A673 (cell line): ENCODE data around the gene TMEM229A. TPM values are rescaled to one million over a fixed set of nuclear protein-coding genes. Genes with fewer than 3 reads are reported as not detected.
"Not testable (repeated sequence)": the region's sequence is repeated elsewhere in the genome, so short reads cannot be mapped to it uniquely, and the experiment has no call there.

Source experiments
- BruUV-seq: library from RNA; stranded (reverse); fragments of 400-500 nt; replicated peaks from 2 replicates; lab custom pipeline; 2021; lab: Mats Ljungman, UMichigan
- CTCF ChIA-PET: fragments of 300-600 bp; sonication (Branson Sonifier 250); formaldehyde crosslinking; loops from one replicate; lab custom pipeline; 2022; ENCODE audit warnings: antibody characterized with exemption; lab: Charles Lee
- POLR2A ChIA-PET: fragments of 300-600 bp; sonication (Branson Sonifier 250); formaldehyde crosslinking; loops from one replicate; lab custom pipeline; 2022; ENCODE audit warnings: antibody characterized with exemption; ENCODE audit not compliant: low non-redundant PET; lab: Charles Lee
- DNase-seq: peaks from one replicate; pipeline ENCODE4 v3.0.0-alpha.2; 2015; ENCODE audit warnings: low spot score
- H3K27ac ChIP-seq: fragments of 200-600 bp; sonication (generic); 2 replicates; pipeline ENCODE4 v1.5.1; 2016; ENCODE audit warnings: mixed run types, low read depth, mild to moderate bottlenecking, mixed read lengths, antibody characterized with exemption, low read length; ENCODE audit not compliant: poor library complexity, severe bottlenecking
- H3K27me3 ChIP-seq: fragments of 200-600 bp; sonication (generic); replicated peaks from 2 replicates; pipeline ENCODE4 v1.6.1; 2017; ENCODE audit warnings: mixed run types, low read depth, mild to moderate bottlenecking, mixed read lengths, antibody characterized with exemption, low read length; ENCODE audit not compliant: insufficient read depth, poor library complexity
- H3K36me3 ChIP-seq: fragments of 200-600 bp; sonication (generic); 2 replicates; pipeline ENCODE4 v1.6.1; 2016; ENCODE audit warnings: mixed run types, mild to moderate bottlenecking, mixed read lengths, antibody characterized with exemption, low read length; ENCODE audit not compliant: insufficient read depth, poor library complexity, severe bottlenecking
- H3K4me1 ChIP-seq: fragments of 200-600 bp; sonication (generic); 2 replicates; pipeline ENCODE4 v1.6.1; 2017; ENCODE audit warnings: mixed run types, mild to moderate bottlenecking, mixed read lengths, antibody characterized with exemption, low read length; ENCODE audit not compliant: insufficient read depth, poor library complexity, severe bottlenecking
- H3K4me3 ChIP-seq: fragments of 200-600 bp; sonication (generic); 2 replicates; pipeline ENCODE4 v1.5.1; 2016; ENCODE audit warnings: low read depth, mixed run types, mild to moderate bottlenecking, mixed read lengths, low read length; ENCODE audit not compliant: poor library complexity, severe bottlenecking
- H3K9me3 ChIP-seq: fragments of 200-600 bp; sonication (generic); 2 replicates; pipeline ENCODE4 v1.6.1; 2016; ENCODE audit warnings: mixed run types, low read depth, mild to moderate bottlenecking, mixed read lengths, antibody characterized with exemption, low read length; ENCODE audit not compliant: poor library complexity, severe bottlenecking
- CTCF ChIP-seq: fragments of 300-800, 200-600 bp; sonication (generic); conservative IDR thresholded peaks from 2 replicates; pipeline ENCODE4 v1.5.1; 2017; ENCODE audit warnings: low read depth, mild to moderate bottlenecking, antibody characterized with exemption, low read length, moderate library complexity, mixed read lengths
- EZH2 ChIP-seq: fragments of 200-600 bp; sonication (generic); IDR thresholded peaks from 2 replicates; pipeline ENCODE4 v1.6.1; 2017; ENCODE audit warnings: borderline replicate concordance, low read depth, mild to moderate bottlenecking, mixed read lengths, antibody characterized with exemption, low read length; ENCODE audit not compliant: poor library complexity, severe bottlenecking
- intact Hi-C: fragments of 100-400 bp; cut with micrococcal nuclease; formaldehyde crosslinking; loops from one replicate; pipeline ENCODE4 v1.10.0; 2022; ENCODE audit not compliant: unreplicated experiment
- total RNA-seq: library from RNA; stranded (reverse); gene quantifications from 2 replicates; pipeline ENCODE4 v1.2.3, GENCODE V29; 2021

TMEM229A gene
- total RNA-seq, 1 experiment from 2014 or later = 24.6 TPM

DNA sequence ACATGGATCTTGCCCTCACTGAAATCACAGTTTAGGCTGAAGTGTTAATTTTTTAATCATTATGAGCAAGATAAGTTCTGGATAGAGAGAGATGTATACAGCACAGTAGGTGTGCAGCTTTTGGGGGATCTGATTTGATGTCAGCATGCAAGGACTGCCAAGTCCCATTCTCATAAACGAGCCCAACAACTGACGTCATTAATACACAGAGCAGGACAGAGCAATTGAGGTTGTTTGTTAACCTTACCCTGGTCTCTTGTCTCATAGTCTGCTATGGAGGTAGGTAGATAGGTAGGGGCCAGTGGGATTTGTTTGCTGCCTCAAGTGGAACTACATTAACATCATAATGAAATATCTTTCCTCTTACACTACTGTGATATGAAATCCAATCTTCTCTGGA is 8.6 kb upstream of the TMEM229A start:
- no peak overlapping the region for H3K4me3 ChIP-seq
- no peaks in the 10 kb centered on the region for H3K27me3 ChIP-seq
- intact Hi-C loops = no loop called here
- DNase-seq = no peak
- TF ChIP-seq CTCF = no peak
- no peak for TF ChIP-seq EZH2
- no peaks in the 10 kb centered on the region for H3K9me3 ChIP-seq
- H3K27ac ChIP-seq = peak overlapping the region; percentile 5
- H3K36me3 ChIP-seq = no peaks in the 10 kb centered on the region
- peaks cover 34% of the 10 kb centered on the region for H3K4me1 ChIP-seq
- BruUV-seq = no TSS peak
- ChIA-PET CTCF (no interaction called here), POLR2A (no interaction called here)

DNA sequence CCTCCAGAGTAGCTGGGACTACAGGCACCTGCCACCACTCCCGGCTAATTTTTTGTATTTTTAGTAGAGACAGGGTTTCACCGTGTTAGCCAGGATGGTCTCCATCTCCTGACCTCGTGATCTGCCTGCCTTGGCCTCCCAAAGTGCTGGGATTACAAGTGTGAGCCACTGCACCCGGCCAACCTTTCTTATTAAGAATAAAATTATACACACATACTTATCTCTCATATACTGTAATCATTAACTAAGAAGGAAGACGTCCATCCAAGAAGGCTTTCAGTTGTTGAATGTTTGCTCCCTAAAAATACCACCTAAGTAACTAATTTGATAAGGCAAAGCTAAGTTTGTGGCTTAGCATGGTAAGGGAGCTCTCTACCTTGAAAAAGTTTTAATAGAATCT is 5.0 kb upstream of the TMEM229A start:
- H3K4me3 ChIP-seq, H3K27ac ChIP-seq, H3K36me3 ChIP-seq, POLR2A ChIA-PET, H3K9me3 ChIP-seq, CTCF ChIA-PET, DNase-seq, H3K27me3 ChIP-seq, BruUV-seq: not testable (repeated sequence)
- H3K4me1 ChIP-seq = peaks cover 53% of the 10 kb centered on the region
- intact Hi-C loops = loop anchor here (5.0 kb wide), 1 partner anchor 34 kb away; no protein-coding TSS in a partner anchor

GRCh38 chr7:124035706-124036105 is 2.8 kb upstream of the TMEM229A start:
- DNase-seq = no peak
- Histone ChIP-seq H3K9me3 (no peaks in the 10 kb centered on the region), H3K4me1 (peaks cover 49% of the 10 kb centered on the region), H3K27me3 (no peaks in the 10 kb centered on the region), H3K4me3 (no peak overlapping the region), H3K36me3 (no peaks in the 10 kb centered on the region), H3K27ac (peak overlapping the region; percentile 98)
- ChIA-PET CTCF (no interaction called here), POLR2A (no interaction called here)
- intact Hi-C loops = loop anchor here (2.0 to 5.0 kb wide), 2 partner anchors 37 to 49 kb away; no protein-coding TSS in a partner anchor
- TF ChIP-seq EZH2 (no peak), CTCF (no peak)
- BruUV-seq = no TSS peak

GRCh38 chr7:124034754-124035100 is 1.9 kb upstream of the TMEM229A start:
- TSS peak; percentile 70 for BruUV-seq
- Histone ChIP-seq H3K27ac (peak overlapping the region; percentile 98), H3K36me3 (no peaks in the 10 kb centered on the region), H3K27me3 (no peaks in the 10 kb centered on the region), H3K4me3 (peak overlapping the region; percentile 77), H3K9me3 (no peaks in the 10 kb centered on the region), H3K4me1 (peaks cover 52% of the 10 kb centered on the region)
- DNase-seq = no peak
- intact Hi-C loops = loop anchor here (2.0 to 5.0 kb wide), 5 partner anchors 38 to 1732 kb away; partner anchors contain the start of gene FEZF1
- TF ChIP-seq EZH2 (no peak), CTCF (no peak)
- CTCF ChIA-PET = no interaction called here
- POLR2A ChIA-PET = no interaction called here
